Prostate gland (tissue), 2 donors: ENCODE data around the gene PIGR. TPM values are rescaled to one million over a fixed set of nuclear protein-coding genes. Genes with fewer than 3 reads are reported as not detected.
A peak's percentile ranks its signal among the peaks of the same experiment; 100 is the strongest.

Experiments
- DNase-seq: peaks from one replicate; pipeline ENCODE4 v3.0.0-alpha.2; 2019; ENCODE audit warnings: low spot score
- H3K27ac ChIP-seq, 2 donors: fragments of 200-600 bp; sonication (generic); 2 replicates each; pipeline ENCODE4 v1.5.1; 2017 to 2019
- H3K27me3 ChIP-seq: fragments of 200-600 bp; sonication (generic); replicated peaks from 2 replicates; pipeline ENCODE4 v1.5.1; 2019; ENCODE audit not compliant: insufficient read depth
- H3K36me3 ChIP-seq, 2 donors: fragments of 200-600 bp; sonication (generic); 1 replicate in 1 of 2; 2 replicates in 1 of 2; pipeline versions ENCODE4 v1.5.1 to v1.8.1; 2017 to 2019
- H3K4me1 ChIP-seq: fragments of 200-600 bp; sonication (generic); replicated peaks from 2 replicates; pipeline ENCODE4 v1.5.1; 2019
- H3K4me3 ChIP-seq, 2 donors: fragments of 200-600 bp; sonication (generic); 2 replicates each; pipeline ENCODE4 v1.5.1; 2017 to 2019
- H3K9me3 ChIP-seq: fragments of 200-600 bp; sonication (generic); 2 replicates; pipeline ENCODE4 v1.5.1; 2017
- CTCF ChIP-seq, 4 experiments: fragments of 200-600 bp in 2 of 4; fragments of 450-650 bp in 2 of 4; sonication (generic) in 2 of 4; IDR thresholded peaks; 1 replicate in 3 of 4; 2 replicates in 1 of 4; pipeline ENCODE4 v1.5.1; 2016 to 2019; ENCODE audit warnings: antibody characterized with exemption in 4 of 4, mild to moderate bottlenecking in 2 of 4, moderate library complexity in 2 of 4
- POLR2A ChIP-seq: fragments of 450-650 bp; IDR thresholded peaks from one replicate; pipeline ENCODE4 v1.6.1; 2016; ENCODE audit warnings: antibody characterized with exemption, mild to moderate bottlenecking
- POLR2AphosphoS5 ChIP-seq: sonication (generic); formaldehyde crosslinking; IDR thresholded peaks from one replicate; pipeline ENCODE4 v1.6.1; 2017; ENCODE audit warnings: antibody characterized with exemption
- WGBS: methylation state at CpG from one replicate; pipeline ENCODE4 v1.1.5; 2018; 5-methylcytosine and 5-hydroxymethylcytosine counted together
- intact Hi-C: fragments of 100-400 bp; cut with DNase I; formaldehyde crosslinking; loops from one replicate; pipeline ENCODE4 v1.14.2; 2022
- total RNA-seq, 2 donors: library from RNA; depleted of rRNA; stranded (reverse); fragments of >200 nt; gene quantifications; one replicate each; pipeline ENCODE4 v1.1.0, GENCODE V29; 2016

Gene PIGR
- total RNA-seq, 2 donors from 2014 or later = 1.9 to 91.7 TPM

GRCh38 chr1:206939841-206940587 lies 6.3 kb downstream of the PIGR start:
- Histone ChIP-seq H3K27ac (no peak overlapping the region), H3K4me1 (no peaks in the 10 kb centered on the region), H3K27me3 (no peaks in the 10 kb centered on the region), H3K9me3 (no peaks in the 10 kb centered on the region), H3K4me3 (no peak overlapping the region), H3K36me3 (no peaks in the 10 kb centered on the region)
- WGBS = 46% methylated on average over 9 of the region's 9 CpGs
- TF ChIP-seq POLR2A (no peak), CTCF (IDR thresholded peaks at IDR 0.05) (no peak), POLR2AphosphoS5 (no peak)
- peak; percentile 26 for DNase-seq
- intact Hi-C loops = no loop called here

GRCh38 chr1:206939131-206939530 lies 7.1 kb downstream of the PIGR start:
- intact Hi-C loops = no loop called here
- Histone ChIP-seq H3K27ac (no peak overlapping the region), H3K4me3 (no peak overlapping the region), H3K27me3 (no peaks in the 10 kb centered on the region), H3K9me3 (no peaks in the 10 kb centered on the region), H3K4me1 (no peaks in the 10 kb centered on the region), H3K36me3 (no peaks in the 10 kb centered on the region)
- no peak for DNase-seq
- WGBS = 90% methylated on average over 13 of the region's 13 CpGs
- TF ChIP-seq POLR2A (no peak), CTCF (IDR thresholded peaks at IDR 0.05) (no peak), POLR2AphosphoS5 (no peak)

GRCh38 chr1:206937425-206937824 lies 8.8 kb downstream of the PIGR start:
- no peak for TF ChIP-seq CTCF (IDR thresholded peaks at IDR 0.05)
- TF ChIP-seq POLR2AphosphoS5 = no peak
- no peak for TF ChIP-seq POLR2A
- H3K4me3 ChIP-seq = no peak overlapping the region
- no peaks in the 10 kb centered on the region for H3K4me1 ChIP-seq
- no peaks in the 10 kb centered on the region for H3K9me3 ChIP-seq
- no peak overlapping the region for H3K27ac ChIP-seq
- DNase-seq = no peak
- 90% methylated on average over 6 of the region's 6 CpGs for WGBS
- intact Hi-C loops = no loop called here
- H3K27me3 ChIP-seq = no peaks in the 10 kb centered on the region
- H3K36me3 ChIP-seq = no peaks in the 10 kb centered on the region

GRCh38 chr1:206935491-206936067 lies 10.7 kb downstream of the PIGR start:
- TF ChIP-seq POLR2A = no peak
- TF ChIP-seq POLR2AphosphoS5 = no peak
- TF ChIP-seq CTCF (IDR thresholded peaks at IDR 0.05) = peak in 3 of 4 experiments; percentile 56 to 79 (median 57)
- H3K4me1 ChIP-seq = no peaks in the 10 kb centered on the region
- no peaks in the 10 kb centered on the region for H3K9me3 ChIP-seq
- peak; percentile 41 for DNase-seq
- intact Hi-C loops = no loop called here
- no peaks in the 10 kb centered on the region for H3K36me3 ChIP-seq
- H3K27me3 ChIP-seq = no peaks in the 10 kb centered on the region
- H3K27ac ChIP-seq = no peak overlapping the region
- no peak overlapping the region for H3K4me3 ChIP-seq
- 68% methylated on average over 19 of the region's 19 CpGs for WGBS
